HEK293T (cell line): ENCODE results near the gene SLC39A10.
"Not testable (repeated sequence)": the region's sequence is repeated elsewhere in the genome, so short reads cannot be mapped to it uniquely, and the experiment has no call there.

ENCODE experiments used
- BHLHE40 ChIP-seq: fragments of 450-650 bp; IDR thresholded peaks from 2 replicates; pipeline ENCODE4 v1.6.1; 2016; ENCODE audit warnings: mild to moderate bottlenecking, moderate library complexity, borderline replicate concordance
- ELF4 ChIP-seq: fragments of 450-650 bp; IDR thresholded peaks from 2 replicates; pipeline ENCODE4 v1.6.1; 2017; ENCODE audit warnings: antibody characterized with exemption
- FOXA1 ChIP-seq: fragments of 450-650 bp; IDR thresholded peaks from 2 replicates; pipeline ENCODE4 v1.6.1; 2016; ENCODE audit warnings: mild to moderate bottlenecking
- FOXK2 ChIP-seq: fragments of 450-650 bp; IDR thresholded peaks from 2 replicates; pipeline ENCODE4 v1.6.1; 2016; ENCODE audit warnings: mild to moderate bottlenecking
- FOXM1 ChIP-seq: fragments of 450-650 bp; IDR thresholded peaks from 2 replicates; pipeline ENCODE4 v1.6.1; 2017; ENCODE audit warnings: mild to moderate bottlenecking, borderline replicate concordance
- L3MBTL2 ChIP-seq: fragments of 450-650 bp; conservative IDR thresholded peaks from 2 replicates; pipeline ENCODE4 v1.6.1; 2016; ENCODE audit warnings: mild to moderate bottlenecking
- LEF1 ChIP-seq: fragments of 450-650 bp; IDR thresholded peaks from 2 replicates; pipeline ENCODE4 v1.6.1; 2017; ENCODE audit warnings: mild to moderate bottlenecking, borderline replicate concordance
- SP1 ChIP-seq: fragments of 450-650 bp; IDR thresholded peaks from 2 replicates; pipeline ENCODE4 v1.6.1; 2017
- SUZ12 ChIP-seq: fragments of 450-650 bp; IDR thresholded peaks from 2 replicates; pipeline ENCODE4 v1.6.1; 2016; ENCODE audit warnings: mild to moderate bottlenecking

- not testable (repeated sequence) for TF ChIP-seq SP1, ELF4, L3MBTL2, FOXK2, BHLHE40, FOXM1, LEF1, SUZ12, FOXA1
Measured at GRCh38 chr2:195644708-195645107, 12.3 kb upstream of the SLC39A10 start.
